Body of pancreas (tissue), 4 donors: ENCODE results near the gene JSRP1.

ENCODE experiments used
- POLR2A ChIP-seq, 3 donors: fragments of 450-650 bp; IDR thresholded peaks; one replicate each; pipeline ENCODE4 v1.6.1; 2016; ENCODE audit warnings: antibody characterized with exemption in 3 of 3, mild to moderate bottlenecking in 2 of 3
- TF ChIP-seq, protein P1 (sequence below), 7 experiments: fragments of 450-650 bp in 4 of 7; fragments of 200-600 bp in 3 of 7; sonication (generic) in 3 of 7; IDR thresholded peaks; one replicate each; pipeline ENCODE4 v1.5.1; 2016 to 2019; ENCODE audit warnings: antibody characterized with exemption in 7 of 7

DNA sequence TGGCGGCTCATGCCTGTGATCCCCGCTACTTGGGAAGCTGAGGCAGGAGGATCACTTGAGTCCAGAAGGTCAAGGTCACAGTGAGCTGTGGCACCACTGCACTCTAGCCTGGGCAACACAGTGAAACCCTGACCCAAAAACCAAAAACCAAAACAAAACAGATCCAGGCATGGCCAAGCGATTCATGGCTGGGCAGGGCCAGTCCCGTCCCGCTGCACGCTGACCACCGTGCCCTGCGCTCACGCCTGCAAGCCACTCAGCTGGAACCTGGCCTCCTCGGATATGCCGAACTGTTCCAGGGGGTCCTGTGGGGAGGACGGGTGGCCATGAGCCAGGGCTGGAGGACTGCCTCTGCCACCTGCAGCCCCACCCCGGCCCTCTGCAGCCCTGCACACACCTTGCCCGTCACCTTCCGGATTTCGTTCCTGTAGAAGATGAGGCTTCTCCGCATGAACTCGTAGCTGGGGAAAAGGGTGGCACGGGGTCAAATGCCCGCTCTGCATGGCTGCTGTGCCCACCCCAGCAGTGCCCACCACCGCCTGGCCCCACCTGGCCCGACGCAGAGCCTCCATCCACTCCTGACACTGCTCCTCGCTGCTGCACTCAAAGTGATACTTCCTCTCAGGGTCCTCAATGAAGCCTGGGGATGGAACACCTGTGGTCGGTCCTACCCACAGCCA, 22.5 kb downstream of the JSRP1 start:
- TF ChIP-seq, protein P1, sequence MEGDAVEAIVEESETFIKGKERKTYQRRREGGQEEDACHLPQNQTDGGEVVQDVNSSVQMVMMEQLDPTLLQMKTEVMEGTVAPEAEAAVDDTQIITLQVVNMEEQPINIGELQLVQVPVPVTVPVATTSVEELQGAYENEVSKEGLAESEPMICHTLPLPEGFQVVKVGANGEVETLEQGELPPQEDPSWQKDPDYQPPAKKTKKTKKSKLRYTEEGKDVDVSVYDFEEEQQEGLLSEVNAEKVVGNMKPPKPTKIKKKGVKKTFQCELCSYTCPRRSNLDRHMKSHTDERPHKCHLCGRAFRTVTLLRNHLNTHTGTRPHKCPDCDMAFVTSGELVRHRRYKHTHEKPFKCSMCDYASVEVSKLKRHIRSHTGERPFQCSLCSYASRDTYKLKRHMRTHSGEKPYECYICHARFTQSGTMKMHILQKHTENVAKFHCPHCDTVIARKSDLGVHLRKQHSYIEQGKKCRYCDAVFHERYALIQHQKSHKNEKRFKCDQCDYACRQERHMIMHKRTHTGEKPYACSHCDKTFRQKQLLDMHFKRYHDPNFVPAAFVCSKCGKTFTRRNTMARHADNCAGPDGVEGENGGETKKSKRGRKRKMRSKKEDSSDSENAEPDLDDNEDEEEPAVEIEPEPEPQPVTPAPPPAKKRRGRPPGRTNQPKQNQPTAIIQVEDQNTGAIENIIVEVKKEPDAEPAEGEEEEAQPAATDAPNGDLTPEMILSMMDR (IDR thresholded peaks at IDR 0.05) = no peak
- TF ChIP-seq POLR2A (IDR thresholded peaks at IDR 0.05) = no peak
